HL-60 (cell line): ENCODE results near the gene CAMKMT.

Source experiments
- GABPA ChIP-seq: IDR thresholded peaks from 2 replicates; pipeline ENCODE4 v1.6.1; 2012; ENCODE audit warnings: low read depth
- POLR2AphosphoS5 ChIP-seq: IDR thresholded peaks from 2 replicates; pipeline ENCODE4 v1.6.1; 2012; ENCODE audit warnings: low read depth
- SPI1 ChIP-seq: IDR thresholded peaks from 2 replicates; pipeline ENCODE4 v1.6.1; 2012; ENCODE audit warnings: low read depth, mild to moderate bottlenecking, borderline replicate concordance
- TF ChIP-seq, protein P1 (sequence below): IDR thresholded peaks from one replicate; pipeline ENCODE4 v1.5.1; 2011; ENCODE audit warnings: low read length, control low read depth, inconsistent platforms; ENCODE audit not compliant: insufficient read depth
- TF ChIP-seq, protein P2 (sequence below): IDR thresholded peaks from 2 replicates; pipeline ENCODE4 v1.6.1; 2012; ENCODE audit warnings: low read depth; ENCODE audit not compliant: insufficient replicate concordance

- TF ChIP-seq, protein P1, sequence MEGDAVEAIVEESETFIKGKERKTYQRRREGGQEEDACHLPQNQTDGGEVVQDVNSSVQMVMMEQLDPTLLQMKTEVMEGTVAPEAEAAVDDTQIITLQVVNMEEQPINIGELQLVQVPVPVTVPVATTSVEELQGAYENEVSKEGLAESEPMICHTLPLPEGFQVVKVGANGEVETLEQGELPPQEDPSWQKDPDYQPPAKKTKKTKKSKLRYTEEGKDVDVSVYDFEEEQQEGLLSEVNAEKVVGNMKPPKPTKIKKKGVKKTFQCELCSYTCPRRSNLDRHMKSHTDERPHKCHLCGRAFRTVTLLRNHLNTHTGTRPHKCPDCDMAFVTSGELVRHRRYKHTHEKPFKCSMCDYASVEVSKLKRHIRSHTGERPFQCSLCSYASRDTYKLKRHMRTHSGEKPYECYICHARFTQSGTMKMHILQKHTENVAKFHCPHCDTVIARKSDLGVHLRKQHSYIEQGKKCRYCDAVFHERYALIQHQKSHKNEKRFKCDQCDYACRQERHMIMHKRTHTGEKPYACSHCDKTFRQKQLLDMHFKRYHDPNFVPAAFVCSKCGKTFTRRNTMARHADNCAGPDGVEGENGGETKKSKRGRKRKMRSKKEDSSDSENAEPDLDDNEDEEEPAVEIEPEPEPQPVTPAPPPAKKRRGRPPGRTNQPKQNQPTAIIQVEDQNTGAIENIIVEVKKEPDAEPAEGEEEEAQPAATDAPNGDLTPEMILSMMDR: no peak
- no peak for TF ChIP-seq GABPA
- TF ChIP-seq, protein P2, sequence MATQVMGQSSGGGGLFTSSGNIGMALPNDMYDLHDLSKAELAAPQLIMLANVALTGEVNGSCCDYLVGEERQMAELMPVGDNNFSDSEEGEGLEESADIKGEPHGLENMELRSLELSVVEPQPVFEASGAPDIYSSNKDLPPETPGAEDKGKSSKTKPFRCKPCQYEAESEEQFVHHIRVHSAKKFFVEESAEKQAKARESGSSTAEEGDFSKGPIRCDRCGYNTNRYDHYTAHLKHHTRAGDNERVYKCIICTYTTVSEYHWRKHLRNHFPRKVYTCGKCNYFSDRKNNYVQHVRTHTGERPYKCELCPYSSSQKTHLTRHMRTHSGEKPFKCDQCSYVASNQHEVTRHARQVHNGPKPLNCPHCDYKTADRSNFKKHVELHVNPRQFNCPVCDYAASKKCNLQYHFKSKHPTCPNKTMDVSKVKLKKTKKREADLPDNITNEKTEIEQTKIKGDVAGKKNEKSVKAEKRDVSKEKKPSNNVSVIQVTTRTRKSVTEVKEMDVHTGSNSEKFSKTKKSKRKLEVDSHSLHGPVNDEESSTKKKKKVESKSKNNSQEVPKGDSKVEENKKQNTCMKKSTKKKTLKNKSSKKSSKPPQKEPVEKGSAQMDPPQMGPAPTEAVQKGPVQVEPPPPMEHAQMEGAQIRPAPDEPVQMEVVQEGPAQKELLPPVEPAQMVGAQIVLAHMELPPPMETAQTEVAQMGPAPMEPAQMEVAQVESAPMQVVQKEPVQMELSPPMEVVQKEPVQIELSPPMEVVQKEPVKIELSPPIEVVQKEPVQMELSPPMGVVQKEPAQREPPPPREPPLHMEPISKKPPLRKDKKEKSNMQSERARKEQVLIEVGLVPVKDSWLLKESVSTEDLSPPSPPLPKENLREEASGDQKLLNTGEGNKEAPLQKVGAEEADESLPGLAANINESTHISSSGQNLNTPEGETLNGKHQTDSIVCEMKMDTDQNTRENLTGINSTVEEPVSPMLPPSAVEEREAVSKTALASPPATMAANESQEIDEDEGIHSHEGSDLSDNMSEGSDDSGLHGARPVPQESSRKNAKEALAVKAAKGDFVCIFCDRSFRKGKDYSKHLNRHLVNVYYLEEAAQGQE: no peak
- no peak for TF ChIP-seq POLR2AphosphoS5
- TF ChIP-seq SPI1: no peak
Measured at GRCh38 chr2:44680424-44680971, 318.8 kb downstream of the CAMKMT start.
